ENCODE data around the gene KMT2E.
"Not testable (repeated sequence)": the region's sequence is repeated elsewhere in the genome, so short reads cannot be mapped to it uniquely, and the experiment has no call there.

Gene KMT2E

GRCh38 chr7:105044449-105045070 lies 30.6 kb downstream of the KMT2E start:
- no peak for TF ChIP-seq ZNF274 (IDR thresholded peaks at IDR 0.05; ENCODE audit: low read depth, low read length)
- H3K4me3 ChIP-seq (ENCODE audit: low read length): no peak overlapping the region

- no peak for TF ChIP-seq ZNF274 (IDR thresholded peaks at IDR 0.05; ENCODE audit: low read depth, low read length)
- no peak overlapping the region for H3K4me3 ChIP-seq (ENCODE audit: low read length)
Measured at GRCh38 chr7:105046414-105046813, 32.4 kb downstream of the KMT2E start.

GRCh38 chr7:105047932-105048331 lies 33.9 kb downstream of the KMT2E start:
- no peak for TF ChIP-seq ZNF274 (IDR thresholded peaks at IDR 0.05; ENCODE audit: low read depth, low read length)
- H3K4me3 ChIP-seq (ENCODE audit: low read length): no peak overlapping the region

- no peak for TF ChIP-seq ZNF274 (IDR thresholded peaks at IDR 0.05; ENCODE audit: low read depth, low read length)
- no peak overlapping the region for H3K4me3 ChIP-seq (ENCODE audit: low read length)
Measured at GRCh38 chr7:105050493-105050892, 36.5 kb downstream of the KMT2E start.

GRCh38 chr7:105050899-105051298 lies 36.9 kb downstream of the KMT2E start:
- not testable (repeated sequence) for H3K4me3 ChIP-seq (ENCODE audit: low read length)

- no peak for TF ChIP-seq ZNF274 (IDR thresholded peaks at IDR 0.05; ENCODE audit: low read depth, low read length)
- H3K4me3 ChIP-seq (ENCODE audit: low read length): no peak overlapping the region
Measured at GRCh38 chr7:105055084-105055483, 41.1 kb downstream of the KMT2E start.

GRCh38 chr7:105055621-105056020 lies 41.6 kb downstream of the KMT2E start:
- no peak overlapping the region for H3K4me3 ChIP-seq (ENCODE audit: low read length)
- no peak for TF ChIP-seq ZNF274 (IDR thresholded peaks at IDR 0.05; ENCODE audit: low read depth, low read length)

GRCh38 chr7:105057472-105057871 lies 43.5 kb downstream of the KMT2E start:
- no peak for TF ChIP-seq ZNF274 (IDR thresholded peaks at IDR 0.05; ENCODE audit: low read depth, low read length)
- H3K4me3 ChIP-seq (ENCODE audit: low read length): no peak overlapping the region

- TF ChIP-seq ZNF274 (IDR thresholded peaks at IDR 0.05; ENCODE audit: low read depth, low read length): no peak
Measured at GRCh38 chr7:105060437-105060836, 46.4 kb downstream of the KMT2E start.

GRCh38 chr7:105060923-105061322 lies 46.9 kb downstream of the KMT2E start:
- TF ChIP-seq ZNF274 (IDR thresholded peaks at IDR 0.05; ENCODE audit: low read depth, low read length): no peak
- no peak overlapping the region for H3K4me3 ChIP-seq (ENCODE audit: low read length)

More at GRCh38 chr7:105060437-105060836, 46.4 kb downstream of the KMT2E start:
- H3K4me3 ChIP-seq (ENCODE audit: low read length): no peak overlapping the region

- no peak overlapping the region for H3K4me3 ChIP-seq (ENCODE audit: low read length)
- no peak for TF ChIP-seq ZNF274 (IDR thresholded peaks at IDR 0.05; ENCODE audit: low read depth, low read length)
Measured at GRCh38 chr7:105065104-105065503, 51.1 kb downstream of the KMT2E start.

GRCh38 chr7:105067691-105068090 lies 53.7 kb downstream of the KMT2E start:
- TF ChIP-seq ZNF274 (IDR thresholded peaks at IDR 0.05; ENCODE audit: low read depth, low read length): no peak
- H3K4me3 ChIP-seq (ENCODE audit: low read length): no peak overlapping the region

GRCh38 chr7:105068886-105069285 lies 54.9 kb downstream of the KMT2E start:
- no peak for TF ChIP-seq ZNF274 (IDR thresholded peaks at IDR 0.05; ENCODE audit: low read depth, low read length)
- H3K4me3 ChIP-seq (ENCODE audit: low read length): no peak overlapping the region

- no peak for TF ChIP-seq ZNF274 (IDR thresholded peaks at IDR 0.05; ENCODE audit: low read depth, low read length)
- H3K4me3 ChIP-seq (ENCODE audit: low read length): no peak overlapping the region
Measured at GRCh38 chr7:105073143-105073542, 59.1 kb downstream of the KMT2E start.

- TF ChIP-seq ZNF274 (IDR thresholded peaks at IDR 0.05; ENCODE audit: low read depth, low read length): no peak
- no peak overlapping the region for H3K4me3 ChIP-seq (ENCODE audit: low read length)
Measured at GRCh38 chr7:105079348-105079747, 65.3 kb downstream of the KMT2E start.

- TF ChIP-seq ZNF274 (IDR thresholded peaks at IDR 0.05; ENCODE audit: low read depth, low read length): no peak
Measured at GRCh38 chr7:105084581-105084980, 70.6 kb downstream of the KMT2E start.

More at GRCh38 chr7:105084581-105084980, 70.6 kb downstream of the KMT2E start:
- no peak overlapping the region for H3K4me3 ChIP-seq (ENCODE audit: low read length)

Data from GM08714 (cell line).